Naive thymus-derived CD4-positive, alpha-beta T cell (primary cell): ENCODE results near the gene ZNRF3. TPM values are rescaled to one million over a fixed set of nuclear protein-coding genes. Genes with fewer than 3 reads are reported as not detected.

ENCODE experiments used
- ATAC-seq: fragments of 150-1000 bp; cut with Tn5 transposase; 2 replicates; pipeline ENCODE4 v1.10.0; 2021; ENCODE audit warnings: mild to moderate bottlenecking, moderate library complexity
- CTCF ChIA-PET: fragments of 350-600 bp; sonication (Branson Sonifier 250); formaldehyde crosslinking; loops from one replicate; lab custom pipeline; 2021; ENCODE audit warnings: antibody characterized with exemption; lab: Charles Lee
- POLR2A ChIA-PET: fragments of 350-600 bp; sonication (Branson Sonifier 250); formaldehyde crosslinking; loops from one replicate; lab custom pipeline; 2021; ENCODE audit warnings: antibody characterized with exemption, inconsistent platforms; lab: Charles Lee
- DNase-seq, 9 donors: peaks; one replicate each; pipeline versions ENCODE4 v3.0.0 to v3.0.0-alpha.2; 2020 to 2022; ENCODE audit warnings: mixed read lengths in 1 of 9
- H3K27ac ChIP-seq: one replicate; pipeline ENCODE4 v1.7.0; 2013; ENCODE audit warnings: mild to moderate bottlenecking, low read depth, low read length, moderate library complexity
- H3K27me3 ChIP-seq, 2 donors: one replicate each; pipeline ENCODE4 v1.7.0; 2013; ENCODE audit warnings: low read length in 2 of 2, mild to moderate bottlenecking in 2 of 2, moderate library complexity in 2 of 2; ENCODE audit not compliant: control insufficient read depth in 2 of 2, insufficient read depth in 2 of 2
- H3K36me3 ChIP-seq, 3 experiments: 1 replicate in 2 of 3; 2 replicates in 1 of 3; pipeline ENCODE4 v1.7.0; 2013; ENCODE audit warnings: low read length in 3 of 3, mild to moderate bottlenecking in 3 of 3, moderate library complexity in 1 of 3; ENCODE audit not compliant: insufficient read depth in 3 of 3, control insufficient read depth in 2 of 3
- H3K4me1 ChIP-seq, 2 donors: one replicate each; pipeline ENCODE4 v1.7.0; 2013; ENCODE audit warnings: low read length in 2 of 2, mild to moderate bottlenecking in 2 of 2, moderate library complexity in 1 of 2; ENCODE audit not compliant: control insufficient read depth in 2 of 2, insufficient read depth in 2 of 2
- H3K4me3 ChIP-seq: 2 replicates; pipeline ENCODE4 v1.7.0; 2013; ENCODE audit warnings: mild to moderate bottlenecking, low read length
- H3K9me3 ChIP-seq, 3 experiments: 1 replicate in 2 of 3; 2 replicates in 1 of 3; pipeline ENCODE4 v1.7.0; 2013; ENCODE audit warnings: low read length in 3 of 3; ENCODE audit not compliant: control insufficient read depth in 2 of 3
- H3K27ac Mint-ChIP-seq, 9 donors: one replicate each; pipeline ENCODE4 v1.8.0; 2020 to 2022; ENCODE audit warnings: mixed read lengths in 9 of 9, mild to moderate bottlenecking in 8 of 9, moderate library complexity in 5 of 9, inconsistent platforms in 2 of 9
- H3K27me3 Mint-ChIP-seq, 5 donors: one replicate each; pipeline ENCODE4 v1.8.0; 2021 to 2022; ENCODE audit warnings: mixed read lengths in 5 of 5, mild to moderate bottlenecking in 1 of 5
- H3K36me3 Mint-ChIP-seq, 5 donors: one replicate each; pipeline ENCODE4 v1.8.0; 2020 to 2022; ENCODE audit warnings: mixed read lengths in 5 of 5, mild to moderate bottlenecking in 3 of 5, inconsistent platforms in 1 of 5
- H3K4me1 Mint-ChIP-seq, 7 donors: one replicate each; pipeline ENCODE4 v1.8.0; 2020 to 2022; ENCODE audit warnings: mixed read lengths in 7 of 7, mild to moderate bottlenecking in 3 of 7, inconsistent platforms in 1 of 7
- H3K4me3 Mint-ChIP-seq, 10 donors: one replicate each; pipeline ENCODE4 v1.8.0; 2020 to 2022; ENCODE audit warnings: mild to moderate bottlenecking in 10 of 10, mixed read lengths in 10 of 10, moderate library complexity in 6 of 10, inconsistent platforms in 2 of 10
- H3K9me3 Mint-ChIP-seq, 11 donors: one replicate each; pipeline ENCODE4 v1.8.0; 2020 to 2022; ENCODE audit warnings: mixed read lengths in 11 of 11, mild to moderate bottlenecking in 4 of 11, inconsistent platforms in 1 of 11, moderate library complexity in 1 of 11
- intact Hi-C, 2 donors: fragments of 100-400 bp; cut with micrococcal nuclease; formaldehyde crosslinking; loops; one replicate each; pipeline ENCODE4 v1.15.1; 2023
- polyA plus RNA-seq, 2 donors: library from polyadenylated mRNA; unstranded; fragments of 300-500 nt; fragmentation: Illumina TruSeq; gene quantifications; one replicate each; pipeline ENCODE4 v1.2.3, GENCODE V29; 2021
- total RNA-seq, 6 experiments: library from RNA in 5 of 6; stranded (reverse) in 5 of 6; gene quantifications; 1 replicate in 5 of 6; 2 replicates in 1 of 6; pipeline ENCODE4 v1.2.3 and lab custom pipeline; 2021 to 2026

ZNRF3 gene
- total and polyA plus RNA-seq, 7 experiments from 2014 or later = 0.22 to 0.98 (median 0.63) TPM

- no peaks in the 10 kb centered on the region for H3K9me3 ChIP-seq
- H3K27me3 ChIP-seq = peaks cover 17 to 26% of the 10 kb centered on the region in 2 donors
- intact Hi-C loops = loop anchor here (1.0 to 5.0 kb wide), 5 partner anchors 188 to 1153 kb away; partner anchors contain the start of genes ZNRF3 (in 2 of the 2), CCDC117 (in 1 of the 2), CHEK2 (in 1 of the 2) and HSCB (in 1 of the 2)
- Mint-ChIP-seq H3K27me3 (peaks cover 35 to 72% (median 44%) of the 10 kb centered on the region in 5 donors), H3K36me3 (peaks cover 0 to 2% (median 0%) of the 10 kb centered on the region in 5 donors), H3K9me3 (no peaks in the 10 kb centered on the region), H3K4me3 (peak overlapping the region; percentile 69 to 90 (median 82)), H3K27ac (peak overlapping the region in 1 of 9 donors; percentile 52), H3K4me1 (peaks cover 15 to 34% (median 23%) of the 10 kb centered on the region in 7 donors)
- DNase-seq = peak in 5 of 9 donors; percentile 9 to 42 (median 16)
- CTCF ChIA-PET = no interaction called here
- H3K4me1 ChIP-seq = peaks cover 19 to 21% of the 10 kb centered on the region in 2 donors
- H3K27ac ChIP-seq = no peak overlapping the region
- POLR2A ChIA-PET = interaction anchor here (0.7 to 0.9 kb wide), 2 partner anchors 30 to 273 kb away, joined by 4 read pairs; no protein-coding TSS in a partner anchor
- peak overlapping the region; percentile 46 for H3K4me3 ChIP-seq
- no peaks in the 10 kb centered on the region for H3K36me3 ChIP-seq
- ATAC-seq = peak; percentile 15
Measured at GRCh38 chr22:29071261-29072045, 188.1 kb downstream of the ZNRF3 start.

- Mint-ChIP-seq H3K4me3 (peak overlapping the region; percentile 69 to 90 (median 82)), H3K36me3 (peaks cover 0 to 2% (median 0%) of the 10 kb centered on the region in 5 donors), H3K4me1 (peaks cover 15 to 26% (median 23%) of the 10 kb centered on the region in 7 donors), H3K27me3 (peaks cover 40 to 69% (median 44%) of the 10 kb centered on the region in 5 donors), H3K9me3 (no peaks in the 10 kb centered on the region), H3K27ac (peak overlapping the region in 1 of 9 donors; percentile 44)
- H3K4me3 ChIP-seq = peak overlapping the region; percentile 46
- ChIA-PET CTCF (interaction anchor here (0.7 to 1.0 kb wide), 2 partner anchors 244 to 283 kb away, joined by 3 to 6 read pairs; no protein-coding TSS in a partner anchor), POLR2A (interaction anchor here (0.9 kb wide), 1 partner anchor 274 kb away, joined by 4 read pairs; no protein-coding TSS in a partner anchor)
- intact Hi-C loops = loop anchor here (1.0 to 5.0 kb wide), 5 partner anchors 189 to 1154 kb away; partner anchors contain the start of genes ZNRF3 (in 2 of the 2), CCDC117 (in 1 of the 2), CHEK2 (in 1 of the 2) and HSCB (in 1 of the 2)
- H3K9me3 ChIP-seq = no peaks in the 10 kb centered on the region
- no peak overlapping the region for H3K27ac ChIP-seq
- ATAC-seq = peak; percentile 98
- peak; percentile 72 to 87 (median 84) for DNase-seq
- no peaks in the 10 kb centered on the region for H3K36me3 ChIP-seq
- H3K27me3 ChIP-seq = peaks cover 17 to 26% of the 10 kb centered on the region in 2 donors
- peaks cover 19 to 21% of the 10 kb centered on the region in 2 donors for H3K4me1 ChIP-seq
Measured at GRCh38 chr22:29072193-29072978, 189.0 kb downstream of the ZNRF3 start.

- peaks cover 0 to 2% (median 0%) of the 10 kb centered on the region in 5 donors for H3K36me3 Mint-ChIP-seq
- POLR2A ChIA-PET = no interaction called here
- no peak for ATAC-seq
Measured at GRCh38 chr22:29072979-29073617, 189.7 kb downstream of the ZNRF3 start, which contains the start of gene KREMEN1. KREMEN1 (plus strand) TSS chr22:29073035; CDS start chr22:29073131, 96 bp downstream.

GRCh38 chr22:29073618-29074275 lies 190.4 kb downstream of the ZNRF3 start:
- no peak overlapping the region for H3K27ac Mint-ChIP-seq
- peaks cover 17 to 26% of the 10 kb centered on the region in 2 donors for H3K27me3 ChIP-seq
- ATAC-seq = no peak

More at GRCh38 chr22:29072979-29073617, 189.7 kb downstream of the ZNRF3 start, which contains the start of gene KREMEN1:
- CTCF ChIA-PET = interaction anchor here (0.7 to 1.0 kb wide), 2 partner anchors 244 to 283 kb away, joined by 3 to 6 read pairs; no protein-coding TSS in a partner anchor
- Histone ChIP-seq H3K27me3 (peaks cover 17 to 26% of the 10 kb centered on the region in 2 donors), H3K9me3 (no peaks in the 10 kb centered on the region), H3K4me1 (peaks cover 19 to 21% of the 10 kb centered on the region in 2 donors), H3K36me3 (no peaks in the 10 kb centered on the region), H3K27ac (no peak within 1 kb of the TSS), H3K4me3 (peak within 1 kb of the TSS; percentile 46)
- peak within 1 kb of the TSS in 1 of 9 donors; percentile 44 for H3K27ac Mint-ChIP-seq
- H3K27me3 Mint-ChIP-seq = peaks cover 40 to 75% (median 50%) of the 10 kb centered on the region in 5 donors
- no peaks in the 10 kb centered on the region for H3K9me3 Mint-ChIP-seq
- peak in 1 of 9 donors; percentile 27 for DNase-seq
- intact Hi-C loops = loop anchor here (1.0 to 5.0 kb wide), 5 partner anchors 190 to 1154 kb away; partner anchors contain the start of genes ZNRF3 (in 2 of the 2), CCDC117 (in 1 of the 2), CHEK2 (in 1 of the 2) and HSCB (in 1 of the 2)
- peaks cover 15 to 26% (median 23%) of the 10 kb centered on the region in 7 donors for H3K4me1 Mint-ChIP-seq
- H3K4me3 Mint-ChIP-seq = peak within 1 kb of the TSS; percentile 69 to 90 (median 82)

GRCh38 chr22:29074276-29074772 lies 191.0 kb downstream of the ZNRF3 start:
- no peaks in the 10 kb centered on the region for H3K9me3 Mint-ChIP-seq

More at GRCh38 chr22:29073618-29074275, 190.4 kb downstream of the ZNRF3 start:
- Mint-ChIP-seq H3K4me1 (peaks cover 15 to 26% (median 23%) of the 10 kb centered on the region in 7 donors), H3K36me3 (peaks cover 0 to 2% (median 0%) of the 10 kb centered on the region in 5 donors), H3K4me3 (peak overlapping the region; percentile 20 to 85 (median 59)), H3K9me3 (no peaks in the 10 kb centered on the region), H3K27me3 (peaks cover 40 to 81% (median 57%) of the 10 kb centered on the region in 5 donors)
- CTCF ChIA-PET = no interaction called here
- peak in 4 of 9 donors; percentile 1 to 38 (median 12) for DNase-seq
- Histone ChIP-seq H3K9me3 (no peaks in the 10 kb centered on the region), H3K4me1 (peaks cover 19 to 21% of the 10 kb centered on the region in 2 donors), H3K36me3 (no peaks in the 10 kb centered on the region), H3K4me3 (peak overlapping the region; percentile 36), H3K27ac (no peak overlapping the region)
- POLR2A ChIA-PET = no interaction called here
- intact Hi-C loops = loop anchor here (2.0 to 5.0 kb wide), 3 partner anchors 301 to 1155 kb away; partner anchors contain the start of genes CCDC117 (in 1 of the 2), CHEK2 (in 1 of the 2) and PITPNB (in 1 of the 2)

More at GRCh38 chr22:29074276-29074772, 191.0 kb downstream of the ZNRF3 start:
- Mint-ChIP-seq H3K27me3 (peaks cover 43 to 82% (median 62%) of the 10 kb centered on the region in 5 donors), H3K4me1 (peaks cover 15 to 26% (median 23%) of the 10 kb centered on the region in 7 donors), H3K36me3 (peaks cover 0 to 2% (median 0%) of the 10 kb centered on the region in 5 donors), H3K4me3 (peak overlapping the region; percentile 20 to 85 (median 59)), H3K27ac (no peak overlapping the region)
- no peaks in the 10 kb centered on the region for H3K36me3 ChIP-seq
- ChIA-PET CTCF (no interaction called here), POLR2A (no interaction called here)
- H3K9me3 ChIP-seq = no peaks in the 10 kb centered on the region
- peak overlapping the region; percentile 36 for H3K4me3 ChIP-seq
- DNase-seq (no peak), ATAC-seq (no peak)
- H3K27ac ChIP-seq = no peak overlapping the region
- intact Hi-C loops = loop anchor here in 1 of 2 donors (5.0 kb wide), 1 partner anchor 302 kb away; the partner anchor contains the start of gene CCDC117
- peaks cover 19 to 21% of the 10 kb centered on the region in 2 donors for H3K4me1 ChIP-seq
- peaks cover 17 to 26% of the 10 kb centered on the region in 2 donors for H3K27me3 ChIP-seq
